IMR-90 (cell line): ENCODE measurements around the gene HPSE2.

ENCODE experiments used
- BHLHE40 ChIP-seq: fragments of 150-350 bp; IDR thresholded peaks from 2 replicates; pipeline ENCODE4 v1.6.1; 2016; ENCODE audit warnings: mild to moderate bottlenecking, low read depth, low read length
- FOS ChIP-seq: fragments of 150-350 bp; IDR thresholded peaks from 2 replicates; pipeline ENCODE4 v1.6.1; 2016; ENCODE audit warnings: low read depth, low read length
- MAZ ChIP-seq: IDR thresholded peaks from 2 replicates; pipeline ENCODE4 v1.6.1; 2012; ENCODE audit warnings: low read depth, mild to moderate bottlenecking, low read length, improper control_type of control experiment, moderate library complexity, borderline replicate concordance
- MXI1 ChIP-seq: IDR thresholded peaks from 2 replicates; pipeline ENCODE4 v1.6.1; 2012; ENCODE audit warnings: low read depth, mild to moderate bottlenecking, low read length, moderate library complexity, borderline replicate concordance
- POLR2A ChIP-seq: IDR thresholded peaks from 2 replicates; pipeline ENCODE4 v1.6.1; 2012; ENCODE audit warnings: mild to moderate bottlenecking, low read depth, low read length
- RAD21 ChIP-seq: IDR thresholded peaks from 2 replicates; pipeline ENCODE4 v1.6.1; 2012; ENCODE audit warnings: low read length, improper control_type of control experiment
- RCOR1 ChIP-seq: IDR thresholded peaks from 2 replicates; pipeline ENCODE4 v1.6.1; 2012; ENCODE audit warnings: mild to moderate bottlenecking, low read length, improper control_type of control experiment; ENCODE audit not compliant: insufficient replicate concordance
- RFX5 ChIP-seq: IDR thresholded peaks from 2 replicates; pipeline ENCODE4 v1.8.0; 2012; ENCODE audit warnings: low read depth, mild to moderate bottlenecking, low read length, moderate library complexity
- SMC3 ChIP-seq: fragments of 150-350 bp; IDR thresholded peaks from 2 replicates; pipeline ENCODE4 v1.6.1; 2016; ENCODE audit warnings: low read depth, mild to moderate bottlenecking, antibody characterized with exemption, low read length, moderate library complexity
- TF ChIP-seq, protein P1 (sequence below): fragments of 150-350 bp; IDR thresholded peaks from 2 replicates; pipeline ENCODE4 v1.6.1; 2016; ENCODE audit warnings: low read depth, mild to moderate bottlenecking, low read length, moderate library complexity, borderline replicate concordance
- TF ChIP-seq, protein P2 (sequence below): conservative IDR thresholded peaks from 2 replicates; pipeline ENCODE4 v1.5.1; 2012; ENCODE audit warnings: mild to moderate bottlenecking, low read depth, low read length, improper control_type of control experiment
- TF ChIP-seq, protein P3 (sequence below): fragments of 150-350 bp; IDR thresholded peaks from 2 replicates; pipeline ENCODE4 v1.6.1; 2017; ENCODE audit warnings: mild to moderate bottlenecking, antibody characterized with exemption, low read length, low read depth

DNA sequence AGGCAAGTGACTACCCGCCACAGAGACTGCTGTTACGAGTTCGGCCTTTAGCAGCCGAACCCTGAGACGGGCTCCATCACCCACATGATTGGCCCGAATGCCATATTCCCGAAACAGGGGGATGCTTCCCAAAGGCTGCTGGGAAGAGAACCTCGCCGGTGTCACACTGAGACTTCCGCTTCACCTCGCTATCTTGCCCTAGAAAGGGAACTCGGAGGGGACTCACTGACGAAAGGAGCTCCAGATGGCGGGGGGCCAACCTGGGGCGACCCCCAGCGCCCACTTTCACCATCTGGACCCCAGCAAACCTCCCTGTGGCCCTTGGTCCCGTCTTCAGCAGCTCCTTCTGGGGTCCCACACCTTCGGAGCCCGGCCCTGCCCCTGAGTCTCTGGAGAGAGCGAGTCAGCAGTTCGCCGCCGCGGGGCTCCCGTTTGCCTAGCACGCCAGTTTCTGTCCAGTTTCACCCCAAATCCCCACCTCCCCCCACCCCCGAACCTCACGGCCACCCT lies 789.4 kb downstream of the HPSE2 start:
- TF ChIP-seq, protein P1, sequence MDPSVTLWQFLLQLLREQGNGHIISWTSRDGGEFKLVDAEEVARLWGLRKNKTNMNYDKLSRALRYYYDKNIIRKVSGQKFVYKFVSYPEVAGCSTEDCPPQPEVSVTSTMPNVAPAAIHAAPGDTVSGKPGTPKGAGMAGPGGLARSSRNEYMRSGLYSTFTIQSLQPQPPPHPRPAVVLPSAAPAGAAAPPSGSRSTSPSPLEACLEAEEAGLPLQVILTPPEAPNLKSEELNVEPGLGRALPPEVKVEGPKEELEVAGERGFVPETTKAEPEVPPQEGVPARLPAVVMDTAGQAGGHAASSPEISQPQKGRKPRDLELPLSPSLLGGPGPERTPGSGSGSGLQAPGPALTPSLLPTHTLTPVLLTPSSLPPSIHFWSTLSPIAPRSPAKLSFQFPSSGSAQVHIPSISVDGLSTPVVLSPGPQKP, result no peak
- TF ChIP-seq, protein P2, sequence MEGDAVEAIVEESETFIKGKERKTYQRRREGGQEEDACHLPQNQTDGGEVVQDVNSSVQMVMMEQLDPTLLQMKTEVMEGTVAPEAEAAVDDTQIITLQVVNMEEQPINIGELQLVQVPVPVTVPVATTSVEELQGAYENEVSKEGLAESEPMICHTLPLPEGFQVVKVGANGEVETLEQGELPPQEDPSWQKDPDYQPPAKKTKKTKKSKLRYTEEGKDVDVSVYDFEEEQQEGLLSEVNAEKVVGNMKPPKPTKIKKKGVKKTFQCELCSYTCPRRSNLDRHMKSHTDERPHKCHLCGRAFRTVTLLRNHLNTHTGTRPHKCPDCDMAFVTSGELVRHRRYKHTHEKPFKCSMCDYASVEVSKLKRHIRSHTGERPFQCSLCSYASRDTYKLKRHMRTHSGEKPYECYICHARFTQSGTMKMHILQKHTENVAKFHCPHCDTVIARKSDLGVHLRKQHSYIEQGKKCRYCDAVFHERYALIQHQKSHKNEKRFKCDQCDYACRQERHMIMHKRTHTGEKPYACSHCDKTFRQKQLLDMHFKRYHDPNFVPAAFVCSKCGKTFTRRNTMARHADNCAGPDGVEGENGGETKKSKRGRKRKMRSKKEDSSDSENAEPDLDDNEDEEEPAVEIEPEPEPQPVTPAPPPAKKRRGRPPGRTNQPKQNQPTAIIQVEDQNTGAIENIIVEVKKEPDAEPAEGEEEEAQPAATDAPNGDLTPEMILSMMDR, result no peak
- no peak for TF ChIP-seq FOS
- TF ChIP-seq POLR2A, result no peak
- TF ChIP-seq, protein P3, sequence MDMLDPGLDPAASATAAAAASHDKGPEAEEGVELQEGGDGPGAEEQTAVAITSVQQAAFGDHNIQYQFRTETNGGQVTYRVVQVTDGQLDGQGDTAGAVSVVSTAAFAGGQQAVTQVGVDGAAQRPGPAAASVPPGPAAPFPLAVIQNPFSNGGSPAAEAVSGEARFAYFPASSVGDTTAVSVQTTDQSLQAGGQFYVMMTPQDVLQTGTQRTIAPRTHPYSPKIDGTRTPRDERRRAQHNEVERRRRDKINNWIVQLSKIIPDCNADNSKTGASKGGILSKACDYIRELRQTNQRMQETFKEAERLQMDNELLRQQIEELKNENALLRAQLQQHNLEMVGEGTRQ, result no peak
- no peak for TF ChIP-seq RCOR1
- TF ChIP-seq MXI1, result no peak
- no peak for TF ChIP-seq MAZ
- no peak for TF ChIP-seq RAD21
- TF ChIP-seq BHLHE40, result no peak
- no peak for TF ChIP-seq RFX5
- no peak for TF ChIP-seq SMC3
